ENCODE results near the gene CEMIP.

The CEMIP gene

DNA sequence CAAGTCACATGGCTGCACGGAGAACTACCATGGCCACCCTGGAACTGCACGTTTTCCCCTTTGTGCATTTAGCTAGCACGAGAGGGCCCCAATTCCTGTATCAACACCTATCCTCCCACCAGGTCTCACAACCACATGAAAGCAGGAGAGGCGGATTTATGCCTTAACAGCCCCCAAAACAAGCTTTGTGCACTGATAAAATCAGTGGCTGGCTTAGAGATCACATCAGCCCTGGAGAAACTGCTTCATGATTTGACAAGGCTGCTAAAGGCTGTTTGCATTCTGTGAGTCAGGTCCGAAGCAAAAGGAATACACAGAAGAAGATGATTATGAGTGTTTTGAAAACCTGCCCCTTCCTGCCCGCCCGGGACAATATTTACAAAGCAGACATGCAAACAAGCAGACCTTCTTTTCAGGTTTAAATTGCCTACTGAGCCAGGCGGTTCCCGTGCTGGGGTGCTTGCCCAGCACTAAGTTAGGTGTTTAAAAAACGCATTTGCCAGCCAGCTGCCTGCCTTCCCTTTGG lies 25.9 kb downstream of the CEMIP start:
- Histone ChIP-seq H3K9ac (ENCODE audit: low read depth, low read length) (no peak overlapping the region), H3K9me3 (ENCODE audit: control insufficient read depth, insufficient read depth, low read length) (no peaks in the 10 kb centered on the region), H3K4me1 (ENCODE audit: insufficient read depth, low read length) (no peaks in the 10 kb centered on the region), H3K36me3 (ENCODE audit: insufficient read depth, low read length) (no peaks in the 10 kb centered on the region)

DNA sequence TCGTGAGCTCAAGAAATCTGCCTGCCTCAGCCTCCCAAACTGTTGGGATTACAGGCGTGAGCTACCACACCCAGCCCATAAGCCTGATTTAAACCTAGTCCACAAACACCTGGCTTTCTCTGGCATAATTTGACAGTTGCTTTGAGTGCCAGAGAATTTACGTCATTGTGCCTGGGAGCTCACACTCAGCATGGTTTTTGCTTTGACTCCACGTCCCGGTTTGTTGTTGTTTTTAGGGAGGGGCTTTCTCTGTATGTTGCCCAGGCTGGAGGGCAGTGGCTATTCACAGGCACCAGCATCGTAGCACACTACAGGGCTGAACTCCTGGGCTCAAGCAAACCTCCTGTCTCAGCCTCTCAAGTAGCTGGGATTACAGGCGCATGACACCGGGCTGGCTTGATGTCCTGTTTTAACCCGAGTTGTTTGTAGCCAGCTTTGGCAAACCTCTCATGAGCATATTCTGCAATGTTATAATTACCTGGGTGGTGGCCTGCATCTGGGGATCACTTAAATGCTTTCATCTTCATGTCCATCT lies 32.7 kb downstream of the CEMIP start:
- H3K4me1 ChIP-seq (ENCODE audit: insufficient read depth, low read length): no peaks in the 10 kb centered on the region; the same call in 1 of the 2 replicates
- H3K9me3 ChIP-seq (ENCODE audit: control insufficient read depth, insufficient read depth, low read length): no peaks in the 10 kb centered on the region
- no peaks in the 10 kb centered on the region for H3K36me3 ChIP-seq (ENCODE audit: insufficient read depth, low read length)
- H3K9ac ChIP-seq (ENCODE audit: low read depth, low read length): no peak overlapping the region

DNA sequence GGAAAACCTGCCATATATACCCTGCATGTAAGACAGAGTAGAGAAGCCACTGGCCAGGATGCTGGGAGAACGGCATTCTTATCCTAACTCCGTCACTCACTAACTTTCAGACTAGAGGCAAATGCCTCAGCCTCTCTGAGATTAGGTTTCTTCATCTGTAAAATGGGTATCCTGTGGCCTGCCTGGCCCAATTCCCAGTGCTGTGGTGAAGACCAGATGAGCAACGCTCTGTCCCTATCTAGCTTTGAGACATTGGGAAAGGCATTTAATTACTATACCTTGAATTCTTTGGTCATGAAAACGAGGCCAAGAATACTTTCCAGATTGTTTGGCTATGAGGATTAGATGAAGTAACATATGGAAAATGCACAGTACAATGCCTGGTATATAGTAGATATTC lies 35.9 kb downstream of the CEMIP start:
- H3K9ac ChIP-seq (ENCODE audit: low read depth, low read length): no peak overlapping the region
- H3K9me3 ChIP-seq (ENCODE audit: control insufficient read depth, insufficient read depth, low read length): no peaks in the 10 kb centered on the region
- H3K36me3 ChIP-seq (ENCODE audit: insufficient read depth, low read length): no peaks in the 10 kb centered on the region
- no peaks in the 10 kb centered on the region; the same call in 1 of the 2 replicates for H3K4me1 ChIP-seq (ENCODE audit: insufficient read depth, low read length)

DNA sequence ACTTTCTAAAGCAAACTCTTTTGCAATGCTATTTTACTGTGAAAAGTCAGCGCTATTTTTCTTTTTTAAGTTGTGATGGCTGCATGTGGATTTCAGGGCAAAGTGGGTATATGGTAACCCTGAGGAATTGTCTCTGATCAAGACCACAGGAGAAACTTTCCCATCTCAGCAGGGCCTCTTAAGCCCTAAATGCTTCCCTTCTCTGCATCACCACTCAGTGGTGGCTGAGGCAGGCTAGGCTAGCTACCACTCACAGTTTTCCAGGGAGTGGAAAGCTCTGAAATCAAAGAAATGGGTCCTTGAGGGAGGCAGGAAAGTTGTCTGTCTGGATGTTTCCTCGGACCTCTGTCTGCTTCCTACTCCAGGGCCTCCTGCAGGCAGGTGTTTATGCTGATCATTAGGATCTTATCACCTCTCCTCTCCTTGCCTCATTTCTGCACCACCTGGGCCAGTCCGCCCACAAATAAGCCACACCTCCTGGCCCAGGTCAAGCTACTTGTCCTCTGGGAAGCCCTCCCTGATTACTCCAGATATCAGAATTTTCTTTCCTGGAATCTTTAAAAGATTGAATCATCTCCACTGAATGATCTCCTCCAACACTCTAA lies 37.0 kb downstream of the CEMIP start:
- H3K9ac ChIP-seq (ENCODE audit: low read depth, low read length): no peak overlapping the region
- H3K36me3 ChIP-seq (ENCODE audit: insufficient read depth, low read length): no peaks in the 10 kb centered on the region
- H3K4me1 ChIP-seq (ENCODE audit: insufficient read depth, low read length): no peaks in the 10 kb centered on the region; the same call in 1 of the 2 replicates
- no peaks in the 10 kb centered on the region for H3K9me3 ChIP-seq (ENCODE audit: control insufficient read depth, insufficient read depth, low read length)

DNA sequence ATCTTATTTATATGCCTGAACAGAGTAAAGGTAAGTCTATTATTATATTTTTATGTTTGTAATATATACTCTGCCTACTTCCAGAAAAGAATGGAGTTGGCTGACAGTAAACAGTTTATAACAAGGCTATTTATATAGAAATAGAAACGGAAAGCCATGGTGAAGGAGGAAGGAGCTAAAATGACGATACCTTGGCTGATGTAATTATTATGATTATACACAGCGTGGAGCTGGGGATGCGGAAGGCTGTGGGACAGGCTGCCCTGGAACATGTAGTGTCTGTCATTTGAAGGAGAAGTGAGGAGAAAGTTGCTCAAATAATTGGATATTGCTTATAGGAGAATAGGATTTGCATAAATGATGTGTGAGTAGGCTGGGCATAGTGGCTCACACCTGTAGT lies 37.8 kb downstream of the CEMIP start:
- Histone ChIP-seq H3K4me1 (ENCODE audit: insufficient read depth, low read length) (no peaks in the 10 kb centered on the region; the same call in 1 of the 2 replicates), H3K9me3 (ENCODE audit: control insufficient read depth, insufficient read depth, low read length) (no peaks in the 10 kb centered on the region), H3K36me3 (ENCODE audit: insufficient read depth, low read length) (no peaks in the 10 kb centered on the region), H3K9ac (ENCODE audit: low read depth, low read length) (no peak overlapping the region)

DNA sequence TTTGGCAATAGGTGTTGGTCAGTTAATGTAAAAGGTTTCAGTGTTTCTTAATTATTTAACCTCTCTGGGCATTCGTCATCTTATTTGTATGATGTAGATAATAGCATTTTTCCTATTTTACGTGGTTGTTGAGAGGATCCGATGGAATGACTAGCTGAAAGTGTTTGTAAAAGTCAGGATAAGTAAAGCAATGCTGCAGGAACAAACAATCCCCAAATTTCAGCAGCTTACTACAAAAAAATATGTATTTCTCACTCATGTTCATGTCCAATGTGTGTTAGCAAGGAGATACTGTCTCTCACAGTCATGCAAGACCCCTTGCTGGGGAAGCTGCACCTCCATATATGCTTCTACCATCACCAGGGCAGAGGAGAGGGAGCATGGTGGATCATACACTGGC lies 38.7 kb downstream of the CEMIP start:
- Histone ChIP-seq H3K4me1 (ENCODE audit: insufficient read depth, low read length) (no peaks in the 10 kb centered on the region; the same call in 1 of the 2 replicates), H3K9me3 (ENCODE audit: control insufficient read depth, insufficient read depth, low read length) (no peaks in the 10 kb centered on the region), H3K36me3 (ENCODE audit: insufficient read depth, low read length) (no peaks in the 10 kb centered on the region), H3K9ac (ENCODE audit: low read depth, low read length) (no peak overlapping the region)

DNA sequence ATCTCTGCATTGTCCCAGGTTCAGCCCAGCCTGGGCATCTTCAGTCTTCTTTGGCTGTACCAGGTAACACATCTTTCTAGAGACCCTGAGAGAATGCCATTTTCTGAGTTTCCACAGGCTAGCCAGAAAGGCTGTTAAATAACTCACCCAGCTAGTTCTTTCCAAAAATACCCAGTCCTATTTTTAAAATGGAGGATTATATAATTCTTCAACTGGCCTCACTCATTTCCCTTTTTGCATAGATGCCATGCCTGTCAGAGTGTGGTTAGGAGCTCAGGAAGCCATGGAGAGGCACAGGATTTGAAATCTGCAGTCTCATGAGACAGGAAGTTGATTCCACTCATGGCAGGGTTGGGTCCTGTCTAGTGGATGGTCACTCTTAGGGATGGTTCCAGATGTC lies 39.8 kb downstream of the CEMIP start:
- H3K4me1 ChIP-seq (ENCODE audit: insufficient read depth, low read length): peaks cover 4% of the 10 kb centered on the region; the same call in 1 of the 2 replicates
- no peaks in the 10 kb centered on the region for H3K9me3 ChIP-seq (ENCODE audit: control insufficient read depth, insufficient read depth, low read length)
- no peak overlapping the region for H3K9ac ChIP-seq (ENCODE audit: low read depth, low read length)
- no peaks in the 10 kb centered on the region for H3K36me3 ChIP-seq (ENCODE audit: insufficient read depth, low read length)

DNA sequence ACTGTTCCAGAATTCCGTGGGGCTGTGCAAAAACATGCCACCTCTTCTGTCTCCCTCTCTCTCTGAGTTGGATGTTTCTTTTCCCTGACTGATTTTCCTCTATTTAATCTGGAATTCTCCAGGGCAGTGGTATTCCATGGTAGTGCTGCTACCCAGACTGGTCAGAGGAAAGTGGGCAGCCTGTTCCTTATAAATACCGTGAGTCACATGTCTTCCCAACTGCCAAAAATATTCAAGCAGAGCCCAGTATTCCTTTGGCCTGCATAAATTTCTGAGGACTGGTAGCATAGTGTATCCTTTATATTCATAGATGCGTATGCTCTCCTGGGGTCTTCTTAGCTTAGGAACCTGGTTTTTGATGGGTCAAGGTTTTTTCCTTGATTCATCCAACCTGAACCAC lies 40.9 kb downstream of the CEMIP start:
- Histone ChIP-seq H3K9me3 (ENCODE audit: control insufficient read depth, insufficient read depth, low read length) (no peaks in the 10 kb centered on the region), H3K9ac (ENCODE audit: low read depth, low read length) (no peak overlapping the region), H3K36me3 (ENCODE audit: insufficient read depth, low read length) (no peaks in the 10 kb centered on the region), H3K4me1 (ENCODE audit: insufficient read depth, low read length) (peaks cover 4% of the 10 kb centered on the region; the same call in 1 of the 2 replicates)

DNA sequence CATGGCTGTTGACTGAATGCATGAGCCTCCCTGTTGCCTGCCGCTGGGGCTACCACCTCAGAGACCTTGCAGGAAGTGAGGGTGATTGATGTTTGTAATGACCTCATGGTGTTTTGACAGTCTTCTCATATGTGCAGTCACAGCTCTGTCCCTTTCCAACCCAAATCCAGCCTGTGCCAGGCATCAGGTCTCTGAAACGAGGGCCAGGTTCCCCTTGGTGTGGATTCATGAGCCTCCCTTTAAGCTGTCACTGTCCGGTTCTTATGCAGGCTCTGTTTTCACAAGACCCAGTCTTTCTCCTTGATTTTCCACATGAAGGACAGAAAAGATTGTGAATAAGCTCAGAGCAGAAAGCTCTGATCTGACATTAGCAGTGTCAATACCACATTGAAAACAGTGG lies 43.1 kb downstream of the CEMIP start:
- Histone ChIP-seq H3K36me3 (ENCODE audit: insufficient read depth, low read length) (no peaks in the 10 kb centered on the region), H3K9me3 (ENCODE audit: control insufficient read depth, insufficient read depth, low read length) (no peaks in the 10 kb centered on the region), H3K9ac (ENCODE audit: low read depth, low read length) (no peak overlapping the region), H3K4me1 (ENCODE audit: insufficient read depth, low read length) (peaks cover 4% of the 10 kb centered on the region; the same call in 1 of the 2 replicates)

DNA sequence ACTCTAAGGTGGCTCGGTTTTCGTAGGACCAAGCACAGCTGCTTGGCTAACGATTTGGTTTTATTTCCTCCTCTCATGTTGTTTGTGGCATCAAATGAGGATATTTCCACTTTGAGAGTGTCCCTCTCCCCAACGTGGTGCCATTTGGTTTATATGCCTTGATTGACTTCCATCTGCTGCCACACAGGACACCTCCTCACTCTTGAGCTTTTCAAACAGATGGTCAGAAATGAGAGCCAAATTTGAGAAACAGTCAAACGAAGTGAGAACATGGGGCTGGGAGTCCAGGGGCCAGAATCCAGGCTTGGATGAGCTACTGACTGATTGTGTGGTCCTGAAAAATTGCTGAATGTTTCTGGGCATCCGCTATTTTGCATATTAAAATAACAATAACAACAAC lies 43.5 kb downstream of the CEMIP start:
- no peaks in the 10 kb centered on the region for H3K36me3 ChIP-seq (ENCODE audit: insufficient read depth, low read length)
- H3K9me3 ChIP-seq (ENCODE audit: control insufficient read depth, insufficient read depth, low read length): no peaks in the 10 kb centered on the region
- H3K4me1 ChIP-seq (ENCODE audit: insufficient read depth, low read length): peaks cover 4% of the 10 kb centered on the region; the same call in 1 of the 2 replicates
- no peak overlapping the region for H3K9ac ChIP-seq (ENCODE audit: low read depth, low read length)

DNA sequence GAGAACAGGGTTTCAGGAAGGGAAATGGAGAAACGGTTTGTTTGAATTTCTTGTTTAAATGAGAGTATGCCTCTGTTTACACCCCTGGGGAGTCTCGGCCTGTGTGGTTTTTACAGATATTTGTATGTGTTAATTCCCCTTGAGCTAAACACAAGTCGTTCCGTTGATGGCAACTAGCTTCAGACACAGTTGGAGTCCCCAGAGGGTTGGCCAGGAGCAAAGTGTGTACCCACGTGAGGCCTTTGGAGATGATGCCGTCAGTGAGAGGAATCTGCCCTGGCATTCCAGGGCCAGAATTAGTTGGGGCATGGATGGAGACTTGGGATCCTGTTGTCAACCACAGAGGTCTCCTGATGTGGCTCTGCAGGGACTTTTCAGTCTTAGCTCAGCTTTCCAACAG lies 44.0 kb downstream of the CEMIP start:
- no peak overlapping the region for H3K9ac ChIP-seq (ENCODE audit: low read depth, low read length)
- peaks cover 4% of the 10 kb centered on the region; the same call in 1 of the 2 replicates for H3K4me1 ChIP-seq (ENCODE audit: insufficient read depth, low read length)
- no peaks in the 10 kb centered on the region for H3K9me3 ChIP-seq (ENCODE audit: control insufficient read depth, insufficient read depth, low read length)
- H3K36me3 ChIP-seq (ENCODE audit: insufficient read depth, low read length): no peaks in the 10 kb centered on the region

DNA sequence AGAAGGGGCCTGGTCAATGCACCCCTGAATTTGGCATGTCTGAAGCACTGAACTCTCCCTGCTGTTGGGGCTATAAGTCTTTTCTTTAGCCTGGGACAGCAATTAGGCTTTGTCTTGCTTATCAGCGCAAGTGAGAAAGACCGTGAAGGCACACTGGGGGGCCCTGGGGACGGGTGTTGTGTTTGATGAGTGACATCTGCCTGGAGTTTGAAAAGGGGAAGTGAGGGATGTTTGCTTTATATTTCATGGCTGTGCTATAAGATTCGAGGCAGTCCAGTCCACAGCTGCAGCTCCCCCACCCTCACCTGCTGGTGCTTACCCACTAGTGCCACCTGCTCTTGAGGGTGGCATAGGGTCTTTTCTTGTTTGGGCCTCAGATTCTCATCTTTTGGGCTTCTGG lies 44.8 kb downstream of the CEMIP start:
- Histone ChIP-seq H3K4me1 (ENCODE audit: insufficient read depth, low read length) (peaks cover 4% of the 10 kb centered on the region; the same call in 1 of the 2 replicates), H3K9ac (ENCODE audit: low read depth, low read length) (no peak overlapping the region), H3K36me3 (ENCODE audit: insufficient read depth, low read length) (no peaks in the 10 kb centered on the region), H3K9me3 (ENCODE audit: control insufficient read depth, insufficient read depth, low read length) (no peaks in the 10 kb centered on the region)

DNA sequence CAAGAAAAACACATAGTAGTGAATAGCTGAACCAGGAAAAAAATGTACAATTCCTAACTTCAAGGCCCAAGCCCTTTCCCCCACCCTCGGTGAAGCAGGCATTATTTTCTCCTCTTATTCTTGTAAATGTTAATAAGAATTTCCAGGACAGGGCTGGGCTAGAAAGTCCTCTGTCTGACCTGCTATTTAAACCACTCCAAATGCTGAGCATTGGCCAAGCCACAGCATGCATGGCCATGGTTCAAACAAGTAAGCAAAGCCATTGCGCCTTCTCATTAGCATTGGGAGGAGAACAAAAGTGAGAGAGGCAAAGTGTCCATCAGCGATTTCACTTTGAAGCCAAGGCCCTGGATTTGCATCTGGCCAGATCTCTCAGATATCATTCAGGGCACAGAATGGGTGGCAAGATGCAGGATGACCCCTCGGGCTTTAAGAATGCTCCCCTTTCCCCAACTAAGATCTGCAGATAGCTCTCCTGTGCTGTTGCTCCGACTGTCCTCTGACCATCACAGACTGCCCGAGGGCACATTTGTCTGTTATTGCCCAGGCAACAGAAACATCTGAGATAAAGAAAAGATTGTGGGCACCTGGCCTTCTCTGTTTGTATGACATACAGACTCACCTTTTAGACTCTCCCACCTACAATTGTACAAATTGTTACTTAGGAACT lies 46.3 kb downstream of the CEMIP start:
- Histone ChIP-seq H3K36me3 (ENCODE audit: insufficient read depth, low read length) (no peaks in the 10 kb centered on the region), H3K9ac (ENCODE audit: low read depth, low read length) (no peak overlapping the region), H3K9me3 (ENCODE audit: control insufficient read depth, insufficient read depth, low read length) (no peaks in the 10 kb centered on the region), H3K4me1 (ENCODE audit: insufficient read depth, low read length) (peaks cover 4% of the 10 kb centered on the region; the same call in 1 of the 2 replicates)

DNA sequence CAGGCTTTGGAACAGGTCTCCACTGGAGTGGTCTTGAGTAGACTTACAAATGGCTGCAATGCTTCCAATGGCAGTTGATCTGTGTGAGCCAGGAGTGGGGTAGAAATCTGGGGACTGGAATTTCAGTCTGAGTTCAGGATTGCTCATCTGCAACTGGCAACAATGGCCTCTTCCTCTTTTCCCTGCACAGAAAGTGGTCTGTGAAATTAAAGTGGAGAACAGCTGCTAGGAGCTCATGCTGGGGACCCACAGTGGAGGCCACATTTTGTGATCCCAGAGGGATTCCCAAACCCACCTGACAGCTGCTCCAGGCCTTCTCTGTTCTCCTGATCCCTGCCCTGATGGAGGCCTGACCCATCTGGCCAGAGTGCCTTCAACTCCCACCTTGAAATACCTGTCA lies 49.6 kb downstream of the CEMIP start:
- Histone ChIP-seq H3K36me3 (ENCODE audit: insufficient read depth, low read length) (no peaks in the 10 kb centered on the region), H3K9ac (ENCODE audit: low read depth, low read length) (no peak overlapping the region), H3K4me1 (ENCODE audit: insufficient read depth, low read length) (peaks cover 12% of the 10 kb centered on the region), H3K9me3 (ENCODE audit: control insufficient read depth, insufficient read depth, low read length) (no peaks in the 10 kb centered on the region)

DNA sequence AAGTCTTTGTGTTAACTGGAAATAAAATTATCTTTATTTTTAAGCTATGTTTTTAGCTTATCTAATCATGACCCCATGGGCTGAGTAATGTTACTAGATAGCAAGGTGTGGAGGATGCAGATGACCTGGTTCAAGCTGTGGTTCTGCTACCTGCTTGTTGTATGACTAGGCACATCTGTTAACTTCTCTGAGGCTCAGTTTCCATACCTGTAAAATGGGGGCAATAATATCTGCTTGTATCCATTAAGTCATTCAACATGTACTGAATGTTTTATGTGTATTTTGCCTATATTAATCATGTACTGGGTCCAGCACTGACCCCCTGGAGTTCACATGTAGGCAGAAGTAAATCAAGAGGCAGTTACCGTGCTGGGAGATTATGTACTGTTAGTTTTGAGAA lies 51.5 kb downstream of the CEMIP start:
- no peaks in the 10 kb centered on the region for H3K36me3 ChIP-seq (ENCODE audit: insufficient read depth, low read length)
- H3K9me3 ChIP-seq (ENCODE audit: control insufficient read depth, insufficient read depth, low read length): no peaks in the 10 kb centered on the region
- no peak overlapping the region for H3K9ac ChIP-seq (ENCODE audit: low read depth, low read length)
- peaks cover 10% of the 10 kb centered on the region for H3K4me1 ChIP-seq (ENCODE audit: insufficient read depth, low read length)
